Airway epithelial cell (primary cell): Measurements from ENCODE around the gene FGF12. TPM values are rescaled to one million over a fixed set of nuclear protein-coding genes. Genes with fewer than 3 reads are reported as not detected.

Experiments used
- total RNA-seq: library from RNA; depleted of rRNA; stranded (reverse); fragments of >200 nt; gene quantifications from 2 replicates; pipeline ENCODE4 v1.2.3, GENCODE V29; 2015

The FGF12 gene
- 0.14 TPM in 1 of 2 replicates, not detected in the other for total RNA-seq

GRCh38 chr3:192727032-192727847 lies at the start of gene FGF12:
Gene FGF12, minus strand, starts transcription at chr3:192727541.

Other genes starting within 250 kb of the FGF12 start
- 4.7 and 5.1 TPM in 2 replicates for gene MB21D2, start 190.3 kb upstream of the FGF12 start, total RNA-seq